BJ (cell line): ENCODE measurements around the gene LNPEP. TPM values are rescaled to one million over a fixed set of nuclear protein-coding genes. Genes with fewer than 3 reads are reported as not detected.

Experiments used
- CTCF ChIA-PET: fragments of 350-600 bp; formaldehyde crosslinking; extraction: SDS; loops from one replicate; lab custom pipeline; 2021; ENCODE audit warnings: antibody characterized with exemption, inconsistent platforms; lab: Yijun Ruan, JAX
- POLR2A ChIA-PET: fragments of 300-600 bp; sonication (Branson Sonifier 250); formaldehyde crosslinking; extraction: SDS; loops from one replicate; lab custom pipeline; 2021; ENCODE audit warnings: antibody characterized with exemption; lab: Charles Lee
- DNase-seq: peaks from one replicate; pipeline ENCODE4 v3.0.0-alpha.2; 2011; ENCODE audit warnings: low read depth
- H3K27me3 ChIP-seq: 2 replicates; pipeline ENCODE4 v1.6.0; 2011; ENCODE audit warnings: low read length; ENCODE audit not compliant: control insufficient read depth, insufficient read depth
- H3K36me3 ChIP-seq: 2 replicates; pipeline ENCODE4 v1.5.1; 2011; ENCODE audit warnings: low read length; ENCODE audit not compliant: control insufficient read depth, insufficient read depth
- H3K4me3 ChIP-seq: 2 replicates; pipeline ENCODE4 v1.5.1; 2011; ENCODE audit warnings: low read depth, mild to moderate bottlenecking, control low read depth, low read length
- polyA plus RNA-seq: library from polyadenylated mRNA; depleted of rRNA; stranded (reverse); fragments of >200 nt; gene quantifications from 2 replicates; pipeline ENCODE4 v1.2.3, GENCODE V29; 2011
- TF ChIP-seq, protein P1 (sequence below): IDR thresholded peaks from 2 replicates; pipeline ENCODE4 v1.5.1; 2011; ENCODE audit warnings: low read depth, mild to moderate bottlenecking, control low read depth, inconsistent platforms, low read length, moderate library complexity; ENCODE audit not compliant: insufficient read depth

LNPEP gene
- polyA plus RNA-seq, 1 experiment = 6.3 TPM

GRCh38 chr5:96984506-96985192 is 48.8 kb downstream of the LNPEP start:
- Histone ChIP-seq H3K4me3 (no peak overlapping the region), H3K36me3 (0 out of 2 replicates have a peak, but pooled peaks cover 1% of the 10 kb centered on the region), H3K27me3 (no peaks in the 10 kb centered on the region)
- DNase-seq = no peak
- CTCF ChIA-PET = no interaction called here
- TF ChIP-seq, protein P1, sequence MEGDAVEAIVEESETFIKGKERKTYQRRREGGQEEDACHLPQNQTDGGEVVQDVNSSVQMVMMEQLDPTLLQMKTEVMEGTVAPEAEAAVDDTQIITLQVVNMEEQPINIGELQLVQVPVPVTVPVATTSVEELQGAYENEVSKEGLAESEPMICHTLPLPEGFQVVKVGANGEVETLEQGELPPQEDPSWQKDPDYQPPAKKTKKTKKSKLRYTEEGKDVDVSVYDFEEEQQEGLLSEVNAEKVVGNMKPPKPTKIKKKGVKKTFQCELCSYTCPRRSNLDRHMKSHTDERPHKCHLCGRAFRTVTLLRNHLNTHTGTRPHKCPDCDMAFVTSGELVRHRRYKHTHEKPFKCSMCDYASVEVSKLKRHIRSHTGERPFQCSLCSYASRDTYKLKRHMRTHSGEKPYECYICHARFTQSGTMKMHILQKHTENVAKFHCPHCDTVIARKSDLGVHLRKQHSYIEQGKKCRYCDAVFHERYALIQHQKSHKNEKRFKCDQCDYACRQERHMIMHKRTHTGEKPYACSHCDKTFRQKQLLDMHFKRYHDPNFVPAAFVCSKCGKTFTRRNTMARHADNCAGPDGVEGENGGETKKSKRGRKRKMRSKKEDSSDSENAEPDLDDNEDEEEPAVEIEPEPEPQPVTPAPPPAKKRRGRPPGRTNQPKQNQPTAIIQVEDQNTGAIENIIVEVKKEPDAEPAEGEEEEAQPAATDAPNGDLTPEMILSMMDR = no peak
- POLR2A ChIA-PET = no interaction called here

- TF ChIP-seq, protein P1 = no peak
- Histone ChIP-seq H3K27me3 (no peaks in the 10 kb centered on the region), H3K4me3 (no peak overlapping the region), H3K36me3 (0 out of 2 replicates have a peak, but pooled peaks cover 1% of the 10 kb centered on the region)
- ChIA-PET POLR2A (no interaction called here), CTCF (interaction anchor here (1.7 kb wide), 1 partner anchor 9 kb away, joined by 7 read pairs; no protein-coding TSS in a partner anchor)
- no peak for DNase-seq
Measured at GRCh38 chr5:96986450-96986849, 50.6 kb downstream of the LNPEP start.

DNA sequence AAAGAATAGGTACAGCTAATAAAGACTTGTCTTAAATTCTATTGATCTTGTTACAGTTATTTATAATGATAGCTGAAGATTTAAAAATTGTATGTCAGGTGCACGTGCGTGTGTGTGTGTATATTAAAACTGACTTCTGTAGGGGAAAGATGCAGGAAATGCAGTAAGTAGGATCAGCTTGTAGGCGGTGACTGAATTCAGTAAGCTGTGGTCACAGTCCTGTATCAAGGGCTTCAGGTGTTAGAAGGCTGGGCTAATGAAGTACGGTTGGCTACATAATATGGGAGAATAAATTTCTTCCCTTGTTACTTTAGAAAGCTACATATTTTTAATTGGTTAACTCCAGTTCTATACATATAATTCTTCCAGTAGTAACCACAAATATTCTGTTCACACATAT is 54.2 kb downstream of the LNPEP start:
- Histone ChIP-seq H3K4me3 (no peak overlapping the region), H3K36me3 (0 out of 2 replicates have a peak, but pooled peaks cover 1% of the 10 kb centered on the region), H3K27me3 (no peaks in the 10 kb centered on the region)
- DNase-seq = no peak
- TF ChIP-seq, protein P1 = no peak
- POLR2A ChIA-PET = no interaction called here
- CTCF ChIA-PET = interaction anchor here (1.1 kb wide), 1 partner anchor 12 kb away, joined by 3 read pairs; no protein-coding TSS in a partner anchor

DNA sequence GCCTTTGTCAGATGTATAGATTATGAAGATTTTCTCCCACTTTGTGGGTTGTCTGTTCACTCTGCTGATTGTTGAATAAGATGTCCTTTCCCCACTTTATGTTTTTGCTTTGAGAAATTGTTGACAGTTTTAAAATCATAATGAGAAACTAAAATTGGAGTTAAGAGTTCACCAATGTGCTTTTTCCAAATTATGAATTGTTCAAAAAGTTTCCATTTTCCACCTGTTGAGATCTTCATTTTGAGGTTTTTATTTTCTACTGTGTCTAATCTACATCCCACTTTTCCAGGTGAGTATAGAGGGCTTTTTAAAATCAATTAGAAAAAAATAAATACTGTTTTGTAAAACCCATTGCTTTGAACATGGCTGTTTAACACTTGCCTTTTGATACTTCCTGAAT is 55.8 kb downstream of the LNPEP start:
- DNase-seq = no peak
- H3K36me3 ChIP-seq = no peaks in the 10 kb centered on the region
- CTCF ChIA-PET = no interaction called here
- H3K27me3 ChIP-seq = no peaks in the 10 kb centered on the region
- TF ChIP-seq, protein P1 = no peak
- H3K4me3 ChIP-seq = no peak overlapping the region
- POLR2A ChIA-PET = no interaction called here

DNA sequence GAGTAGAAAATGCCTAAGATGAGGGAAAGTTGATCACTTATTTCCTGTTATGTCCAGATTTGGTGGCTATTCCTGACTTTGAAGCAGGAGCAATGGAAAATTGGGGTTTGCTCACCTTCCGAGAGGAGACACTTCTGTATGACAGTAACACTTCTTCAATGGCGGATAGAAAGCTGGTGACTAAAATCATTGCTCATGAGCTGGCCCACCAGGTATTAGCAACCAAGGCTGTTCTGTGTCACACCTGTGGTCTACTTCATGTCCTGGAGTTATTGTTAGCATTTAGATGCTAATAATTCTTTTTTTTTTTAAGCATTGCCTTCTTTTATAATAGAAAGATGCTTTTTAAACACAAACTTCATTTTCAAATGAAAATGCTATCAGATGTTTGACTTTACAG is 57.9 kb downstream of the LNPEP start:
- H3K36me3 ChIP-seq = no peaks in the 10 kb centered on the region
- TF ChIP-seq, protein P1 = no peak
- CTCF ChIA-PET = no interaction called here
- DNase-seq = no peak
- no peaks in the 10 kb centered on the region for H3K27me3 ChIP-seq
- POLR2A ChIA-PET = no interaction called here
- no peak overlapping the region for H3K4me3 ChIP-seq
